GM15510 (cell line): ENCODE results near the gene PABPC1L.

Experiments used
- POLR2A ChIP-seq: IDR thresholded peaks from 3 replicates; pipeline ENCODE4 v1.6.1; 2011; ENCODE audit warnings: borderline replicate concordance; ENCODE audit not compliant: insufficient read length; ENCODE audit errors: extremely low read depth

The PABPC1L gene

GRCh38 chr20:44921447-44921846 is 11.6 kb downstream of the PABPC1L start:
- no peak for TF ChIP-seq POLR2A

- TF ChIP-seq POLR2A, result no peak
Observed at GRCh38 chr20:44924541-44924940, 14.7 kb downstream of the PABPC1L start.

GRCh38 chr20:44928595-44928994 is 18.7 kb downstream of the PABPC1L start:
- no peak for TF ChIP-seq POLR2A

DNA sequence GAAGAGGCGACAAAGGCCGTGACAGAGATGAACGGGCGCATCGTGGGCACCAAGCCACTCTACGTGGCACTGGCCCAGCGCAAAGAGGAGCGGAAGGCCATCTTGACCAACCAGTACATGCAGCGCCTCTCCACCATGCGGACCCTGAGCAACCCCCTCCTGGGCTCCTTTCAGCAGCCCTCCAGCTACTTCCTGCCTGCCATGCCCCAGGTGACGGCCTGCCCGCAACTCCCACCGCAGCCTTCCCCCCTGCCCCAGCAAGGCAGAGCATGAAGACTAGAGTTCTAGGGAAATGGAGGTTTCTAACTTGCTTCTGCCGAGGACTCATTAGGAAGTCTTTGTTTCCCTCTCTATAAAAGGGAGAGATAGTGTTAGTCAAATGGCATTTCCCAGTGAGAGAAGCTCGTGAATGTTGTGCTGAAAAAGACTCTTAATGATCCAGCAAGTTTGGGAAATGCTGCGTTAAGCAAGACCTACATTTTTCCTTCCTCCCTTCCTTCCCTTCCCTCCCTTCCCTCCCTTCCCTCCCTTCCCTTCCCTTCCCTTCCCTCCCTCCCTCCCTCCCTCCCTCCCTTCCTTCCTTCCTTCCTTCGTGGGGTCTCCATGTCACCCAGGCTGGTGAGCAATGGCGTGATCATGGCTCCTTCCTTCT is 20.8 kb downstream of the PABPC1L start:
- no peak for TF ChIP-seq POLR2A

GRCh38 chr20:44931911-44932310 is 22.1 kb downstream of the PABPC1L start:
- no peak for TF ChIP-seq POLR2A

GRCh38 chr20:44932916-44933315 is 23.1 kb downstream of the PABPC1L start:
- TF ChIP-seq POLR2A, result no peak

GRCh38 chr20:44936510-44936909 is 26.6 kb downstream of the PABPC1L start:
- TF ChIP-seq POLR2A, result no peak

DNA sequence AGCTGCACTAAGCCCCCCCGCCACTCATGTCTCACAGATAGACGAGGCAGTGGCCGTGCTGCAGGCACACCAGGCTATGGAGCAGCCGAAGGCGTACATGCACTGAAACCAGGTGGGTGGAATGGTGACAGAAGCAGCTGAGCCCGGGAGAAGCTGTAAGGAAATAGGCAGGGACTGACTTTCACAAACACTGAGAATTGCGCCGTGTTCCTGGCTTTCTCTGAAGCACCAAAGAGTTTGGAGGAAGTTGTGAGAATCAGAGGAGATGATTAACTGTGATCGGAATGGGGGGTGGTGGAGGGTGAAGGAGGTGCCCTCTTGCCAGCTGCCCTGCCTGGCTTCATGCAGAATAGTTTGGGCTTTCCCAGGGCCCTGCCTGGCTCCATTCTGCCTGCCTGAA is 28.8 kb downstream of the PABPC1L start:
- no peak for TF ChIP-seq POLR2A

- TF ChIP-seq POLR2A, result no peak
Observed at GRCh38 chr20:44941120-44941691, 31.3 kb downstream of the PABPC1L start.

GRCh38 chr20:44942264-44942973 is 32.6 kb downstream of the PABPC1L start:
- no peak for TF ChIP-seq POLR2A

GRCh38 chr20:44943828-44944227 is 34.0 kb downstream of the PABPC1L start:
- no peak for TF ChIP-seq POLR2A

- no peak for TF ChIP-seq POLR2A
Observed at GRCh38 chr20:44945261-44945660, 35.4 kb downstream of the PABPC1L start.

DNA sequence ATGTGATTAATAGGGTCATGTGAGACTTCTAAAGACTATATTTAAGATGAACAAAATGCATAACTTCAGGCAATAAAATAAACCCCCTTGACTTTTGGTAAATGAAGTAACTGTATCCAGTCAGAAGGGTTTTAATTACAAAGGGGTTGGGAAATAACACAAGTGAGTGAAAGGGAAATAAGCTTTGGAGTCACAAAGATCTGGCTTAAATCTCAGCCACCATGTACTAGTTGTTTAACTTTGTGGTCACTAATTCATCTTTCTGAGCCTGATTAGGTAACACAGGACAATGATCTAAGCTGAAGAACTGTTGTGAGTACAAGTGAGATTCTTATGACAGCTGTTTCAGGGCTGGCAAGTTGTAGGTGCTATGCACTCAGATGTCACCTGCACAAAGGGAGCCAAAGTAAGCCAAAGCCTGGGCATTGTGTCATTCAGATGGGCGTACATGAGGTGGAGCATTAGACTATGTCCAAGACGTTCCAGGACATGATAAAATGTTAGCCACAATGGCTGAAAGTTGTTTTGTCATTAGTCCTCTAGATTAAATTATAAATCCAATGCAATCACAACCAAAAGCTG is 36.5 kb downstream of the PABPC1L start:
- no peak for TF ChIP-seq POLR2A

DNA sequence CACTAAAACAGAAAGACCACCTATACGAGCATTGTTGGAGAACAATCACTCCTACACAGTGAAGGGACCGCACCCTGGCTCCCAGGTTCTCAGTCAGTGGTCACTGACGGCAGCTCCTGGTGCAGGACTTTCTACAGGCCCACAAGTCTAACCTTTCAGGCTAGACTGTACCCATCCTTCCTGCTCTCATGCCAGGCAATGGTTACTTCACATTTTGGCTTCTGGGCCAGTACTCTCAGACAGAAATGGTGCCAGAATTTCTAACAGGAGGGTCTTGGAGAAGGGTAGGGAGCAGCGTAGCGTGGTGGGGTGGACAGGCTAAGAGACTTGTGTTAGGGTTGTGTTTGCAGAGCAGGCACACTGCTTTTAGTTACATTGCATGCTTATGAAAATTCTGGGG is 38.2 kb downstream of the PABPC1L start:
- TF ChIP-seq POLR2A, result no peak

- no peak for TF ChIP-seq POLR2A
Observed at GRCh38 chr20:44948513-44948912, 38.7 kb downstream of the PABPC1L start.
